ENCODE measurements around the gene TRIM17.

TRIM17 gene, protein sequence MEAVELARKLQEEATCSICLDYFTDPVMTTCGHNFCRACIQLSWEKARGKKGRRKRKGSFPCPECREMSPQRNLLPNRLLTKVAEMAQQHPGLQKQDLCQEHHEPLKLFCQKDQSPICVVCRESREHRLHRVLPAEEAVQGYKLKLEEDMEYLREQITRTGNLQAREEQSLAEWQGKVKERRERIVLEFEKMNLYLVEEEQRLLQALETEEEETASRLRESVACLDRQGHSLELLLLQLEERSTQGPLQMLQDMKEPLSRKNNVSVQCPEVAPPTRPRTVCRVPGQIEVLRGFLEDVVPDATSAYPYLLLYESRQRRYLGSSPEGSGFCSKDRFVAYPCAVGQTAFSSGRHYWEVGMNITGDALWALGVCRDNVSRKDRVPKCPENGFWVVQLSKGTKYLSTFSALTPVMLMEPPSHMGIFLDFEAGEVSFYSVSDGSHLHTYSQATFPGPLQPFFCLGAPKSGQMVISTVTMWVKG

DNA sequence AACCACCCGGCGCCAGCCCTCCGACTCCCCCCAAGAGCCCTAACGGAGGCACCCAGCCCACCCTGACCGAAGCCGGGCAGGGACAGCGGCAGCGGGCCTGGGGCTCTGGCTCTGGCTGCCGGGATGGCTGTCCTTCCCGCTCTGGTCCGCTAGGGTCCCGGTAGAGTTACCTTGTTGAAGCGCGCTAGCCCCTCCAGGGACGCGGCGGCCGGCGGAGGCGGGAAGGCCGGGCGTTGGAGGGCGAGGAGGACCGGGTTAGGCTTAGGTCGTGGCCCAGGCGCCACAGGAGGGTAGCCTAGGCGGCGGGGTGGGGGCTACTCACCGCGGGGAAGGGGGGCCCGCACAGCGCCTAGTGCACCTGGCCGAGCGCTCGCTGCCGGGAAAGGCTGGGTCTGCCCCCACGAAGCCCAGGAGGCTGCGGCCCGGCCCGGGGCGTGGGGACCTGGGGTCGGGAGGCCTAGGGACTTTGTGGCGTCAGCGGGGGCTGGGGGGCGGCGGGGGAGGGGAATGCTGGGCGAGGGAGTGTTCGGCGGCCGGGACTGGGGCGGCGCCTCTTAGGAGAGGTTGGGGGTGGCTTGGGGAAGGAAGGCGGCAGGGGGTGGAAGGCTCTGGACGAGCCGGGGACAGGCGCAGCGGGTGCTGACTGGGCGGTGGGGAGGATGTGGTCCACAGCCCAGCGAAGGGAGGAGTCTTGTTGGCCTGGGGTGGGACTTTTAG, at the start of gene TRIM17:
Gene TRIM17 (minus strand): TSS at position 645 of the 717 bp plus-strand sequence. CDS start 1,789 bp downstream, outside the sequence.
- peak in 1 of 2 donors; percentile 30 for DNase-seq (ENCODE audit: low read depth in 2 of 2)

- DNase-seq (ENCODE audit: low read depth in 2 of 2): no peak
Measured at GRCh38 chr1:228465571-228466146, 49.0 kb upstream of the TRIM17 start.

- no peak for DNase-seq (ENCODE audit: low read depth in 2 of 2)
Measured at GRCh38 chr1:228465141-228465540, 48.5 kb upstream of the TRIM17 start.

GRCh38 chr1:228464487-228464983, 47.9 kb upstream of the TRIM17 start:
- peak; percentile 75 to 78 for DNase-seq (ENCODE audit: low read depth in 2 of 2)

GRCh38 chr1:228463559-228464455, 47.1 kb upstream of the TRIM17 start:
- peak in 1 of 2 donors; percentile 24 for DNase-seq (ENCODE audit: low read depth in 2 of 2)

GRCh38 chr1:228463009-228463558, 46.4 kb upstream of the TRIM17 start:
- no peak for DNase-seq (ENCODE audit: low read depth in 2 of 2)

DNA sequence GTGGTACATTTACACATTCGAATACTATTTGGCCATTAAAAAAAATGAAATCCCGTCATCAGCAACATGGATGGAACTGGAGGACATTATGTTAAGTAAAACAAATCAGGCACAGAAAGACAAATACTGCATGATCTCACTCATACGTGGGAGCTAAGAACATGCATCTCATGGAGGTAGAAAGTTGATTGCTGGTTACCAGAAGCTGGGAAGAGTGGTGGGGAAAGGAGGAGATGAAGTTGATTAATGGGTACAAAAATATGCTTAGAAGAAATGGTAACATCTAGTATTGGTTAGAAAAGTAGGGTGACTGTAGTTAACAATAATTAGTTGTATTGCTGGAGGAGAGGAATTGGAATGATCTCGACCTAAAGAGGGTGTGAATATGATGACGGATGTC, 45.9 kb upstream of the TRIM17 start:
- no peak for DNase-seq (ENCODE audit: low read depth in 2 of 2)

DNA sequence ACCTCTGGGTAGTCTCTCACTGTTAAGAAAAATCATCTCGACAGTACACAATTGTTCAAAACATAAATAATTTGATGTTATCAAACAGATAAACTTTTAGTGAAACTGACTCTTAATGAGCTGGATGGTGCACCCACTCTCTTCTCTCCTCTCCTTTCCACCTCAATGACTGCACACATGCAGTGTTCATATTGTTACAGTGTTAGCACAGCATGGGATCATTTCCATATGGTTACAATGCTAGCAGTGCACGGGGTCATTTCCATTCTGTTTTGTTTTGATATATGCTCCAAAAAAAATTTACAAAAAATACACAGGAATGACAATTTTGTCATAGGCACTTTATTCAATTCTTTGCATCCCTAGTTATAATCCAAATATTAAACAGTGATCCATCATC, 44.2 kb upstream of the TRIM17 start:
- DNase-seq (ENCODE audit: low read depth in 2 of 2): no peak

GRCh38 chr1:228459091-228459993, 42.7 kb upstream of the TRIM17 start:
- DNase-seq (ENCODE audit: low read depth in 2 of 2): peak; percentile 18 to 33

DNA sequence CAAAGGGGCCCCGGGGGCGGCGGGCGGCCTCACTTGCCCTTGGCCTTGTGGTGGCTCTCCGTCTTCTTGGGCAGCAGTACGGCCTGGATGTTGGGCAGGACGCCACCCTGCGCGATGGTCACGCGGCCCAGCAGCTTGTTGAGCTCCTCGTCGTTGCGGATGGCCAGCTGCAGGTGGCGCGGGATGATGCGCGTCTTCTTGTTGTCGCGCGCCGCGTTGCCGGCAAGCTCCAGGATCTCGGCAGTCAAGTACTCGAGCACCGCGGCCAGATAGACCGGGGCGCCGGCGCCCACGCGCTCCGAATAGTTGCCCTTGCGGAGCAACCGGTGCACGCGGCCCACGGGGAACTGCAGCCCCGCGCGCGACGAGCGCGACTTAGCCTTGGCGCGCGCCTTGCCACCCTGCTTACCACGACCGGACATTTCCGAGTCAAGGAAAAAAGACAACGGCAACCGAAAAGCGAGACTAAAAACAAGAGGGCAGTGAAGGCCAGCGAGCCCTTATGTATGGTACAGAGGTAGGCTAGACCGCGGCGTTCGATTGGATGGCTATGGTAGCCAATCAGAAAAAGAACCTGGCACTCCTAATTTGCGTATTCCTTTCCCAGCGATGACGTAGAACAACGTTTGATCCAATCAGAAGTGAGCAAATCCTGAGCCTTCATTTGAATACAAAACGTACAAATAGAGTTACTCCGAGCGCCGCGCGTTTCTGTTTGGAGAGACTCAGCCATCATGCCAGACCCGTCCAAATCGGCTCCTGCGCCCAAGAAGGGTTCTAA, 40.9 kb upstream of the TRIM17 start:
- peak; percentile 69 to 76 for DNase-seq (ENCODE audit: low read depth in 2 of 2)

- no peak for DNase-seq (ENCODE audit: low read depth in 2 of 2)
Measured at GRCh38 chr1:228457017-228457395, 40.3 kb upstream of the TRIM17 start.

- DNase-seq (ENCODE audit: low read depth in 2 of 2): no peak
Measured at GRCh38 chr1:228456252-228457016, 39.8 kb upstream of the TRIM17 start.

- no peak for DNase-seq (ENCODE audit: low read depth in 2 of 2)
Measured at GRCh38 chr1:228455715-228456114, 39.1 kb upstream of the TRIM17 start.

DNA sequence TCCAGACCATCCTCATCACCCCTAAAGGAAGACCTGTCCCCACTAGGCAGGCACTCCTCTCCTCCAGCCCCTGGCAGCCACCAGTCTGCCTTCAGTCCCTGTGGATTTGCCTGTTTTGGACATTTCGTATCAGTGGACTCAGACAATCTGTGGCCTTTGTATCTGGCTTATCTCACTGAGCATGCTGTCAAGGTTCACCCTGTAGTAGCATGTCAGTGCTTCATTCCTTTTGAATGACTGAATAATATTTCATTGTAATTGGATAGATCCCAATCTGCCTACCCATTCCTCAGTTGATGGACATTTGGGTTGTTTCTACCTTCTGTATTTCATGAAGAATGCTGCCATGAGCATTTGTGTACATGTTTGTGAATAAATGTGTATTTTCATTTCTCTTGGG, 37.6 kb upstream of the TRIM17 start:
- DNase-seq (ENCODE audit: low read depth in 2 of 2): no peak

GRCh38 chr1:228453614-228454013, 37.0 kb upstream of the TRIM17 start:
- DNase-seq (ENCODE audit: low read depth in 2 of 2): no peak

GRCh38 chr1:228453022-228453560, 36.4 kb upstream of the TRIM17 start:
- DNase-seq (ENCODE audit: low read depth in 2 of 2): no peak

- DNase-seq (ENCODE audit: low read depth in 2 of 2): no peak
Measured at GRCh38 chr1:228452194-228453021, 35.7 kb upstream of the TRIM17 start.
